GM19455 (cell line): ENCODE data around the gene MGME1.

Experiments
- ATAC-seq: cut with Tn5 transposase; IDR thresholded peaks from one replicate; pipeline ENCODE4 v1.9.1; 2021; ENCODE audit not compliant: unreplicated experiment

The MGME1 gene

GRCh38 chr20:17968366-17969277 is at the start of gene MGME1, which contains the start of gene SNX5:
Gene MGME1, plus strand, starts transcription at chr20:17969018. Its CDS starts 842 bp downstream, at chr20:17969860.
Gene SNX5, minus strand, starts transcription at chr20:17968794. Its CDS starts 369 bp downstream, at chr20:17968425.
- peak; percentile 76 for ATAC-seq

GRCh38 chr20:17919149-17919548 is 49.7 kb upstream of the MGME1 start:
- ATAC-seq = no peak

- ATAC-seq = no peak
These were observed 47.0 kb upstream of the MGME1 start for GRCh38 chr20:17921774-17922173.

GRCh38 chr20:17925141-17925939 is 43.5 kb upstream of the MGME1 start:
- no peak for ATAC-seq

GRCh38 chr20:17925940-17926300 is 42.9 kb upstream of the MGME1 start:
- no peak for ATAC-seq

GRCh38 chr20:17928211-17928611 is 40.6 kb upstream of the MGME1 start:
- no peak for ATAC-seq

- ATAC-seq = no peak
These were observed 40.0 kb upstream of the MGME1 start for GRCh38 chr20:17928633-17929311.

GRCh38 chr20:17931513-17931912 is 37.3 kb upstream of the MGME1 start:
- ATAC-seq = no peak

- ATAC-seq = no peak
These were observed 36.4 kb upstream of the MGME1 start for GRCh38 chr20:17932396-17932795.

GRCh38 chr20:17933121-17933520 is 35.7 kb upstream of the MGME1 start:
- ATAC-seq = no peak

GRCh38 chr20:17933711-17934110 is 35.1 kb upstream of the MGME1 start:
- no peak for ATAC-seq

GRCh38 chr20:17934141-17934862 is 34.5 kb upstream of the MGME1 start:
- ATAC-seq = no peak

GRCh38 chr20:17935186-17935585 is 33.6 kb upstream of the MGME1 start:
- ATAC-seq = no peak

GRCh38 chr20:17935761-17936160 is 33.1 kb upstream of the MGME1 start:
- no peak for ATAC-seq

- ATAC-seq = no peak
These were observed 32.5 kb upstream of the MGME1 start for GRCh38 chr20:17936286-17936760.

GRCh38 chr20:17936761-17937732 is 31.8 kb upstream of the MGME1 start:
- ATAC-seq = no peak

GRCh38 chr20:17938871-17939619 is 29.8 kb upstream of the MGME1 start:
- ATAC-seq = peak; percentile 75

- ATAC-seq = no peak
These were observed 29.1 kb upstream of the MGME1 start for GRCh38 chr20:17939622-17940223.
